Parathyroid adenoma (tissue), 2 donors: ENCODE results near the gene CACNG1.

ENCODE experiments used
- H2AFZ ChIP-seq: fragments of 300-600 bp; sonication (generic); one replicate; pipeline ENCODE4 v1.7.0; 2017; ENCODE audit warnings: antibody characterized with exemption, mild to moderate bottlenecking
- H3K27ac ChIP-seq: fragments of 300-600 bp; sonication (generic); one replicate; pipeline ENCODE4 v1.7.0; 2017
- H3K27me3 ChIP-seq: fragments of 300-600 bp; sonication (generic); one replicate; pipeline ENCODE4 v1.7.0; 2017; ENCODE audit warnings: low read length; ENCODE audit not compliant: control insufficient read depth, insufficient read depth
- H3K36me3 ChIP-seq: fragments of 300-600 bp; sonication (generic); one replicate; pipeline ENCODE4 v1.7.0; 2017; ENCODE audit warnings: low read length; ENCODE audit not compliant: control insufficient read depth, insufficient read depth
- H3K4me1 ChIP-seq: fragments of 300-600 bp; sonication (generic); one replicate; pipeline ENCODE4 v1.7.0; 2017; ENCODE audit warnings: control low read depth
- H3K4me2 ChIP-seq: fragments of 300-600 bp; sonication (generic); one replicate; pipeline ENCODE4 v1.7.0; 2017; ENCODE audit warnings: low read length
- H3K4me3 ChIP-seq: fragments of 300-600 bp; sonication (generic); one replicate; pipeline ENCODE4 v1.7.0; 2017; ENCODE audit warnings: low read depth, low read length
- H3K79me2 ChIP-seq: fragments of 300-600 bp; sonication (generic); one replicate; pipeline ENCODE4 v1.7.0; 2017; ENCODE audit warnings: control low read depth
- H3K9ac ChIP-seq: fragments of 300-600 bp; sonication (generic); one replicate; pipeline ENCODE4 v1.7.0; 2017; ENCODE audit warnings: mild to moderate bottlenecking
- H3K9me3 ChIP-seq: fragments of 300-600 bp; sonication (generic); one replicate; pipeline ENCODE4 v1.7.0; 2017; ENCODE audit warnings: low read length; ENCODE audit not compliant: control insufficient read depth
- CTCF ChIP-seq: fragments of 300-600 bp; sonication (generic); IDR thresholded peaks from one replicate; pipeline ENCODE4 v1.7.0; 2017; ENCODE audit warnings: antibody characterized with exemption, mild to moderate bottlenecking
- donor health status: primary hyperparathyroidism.

CACNG1 gene

DNA sequence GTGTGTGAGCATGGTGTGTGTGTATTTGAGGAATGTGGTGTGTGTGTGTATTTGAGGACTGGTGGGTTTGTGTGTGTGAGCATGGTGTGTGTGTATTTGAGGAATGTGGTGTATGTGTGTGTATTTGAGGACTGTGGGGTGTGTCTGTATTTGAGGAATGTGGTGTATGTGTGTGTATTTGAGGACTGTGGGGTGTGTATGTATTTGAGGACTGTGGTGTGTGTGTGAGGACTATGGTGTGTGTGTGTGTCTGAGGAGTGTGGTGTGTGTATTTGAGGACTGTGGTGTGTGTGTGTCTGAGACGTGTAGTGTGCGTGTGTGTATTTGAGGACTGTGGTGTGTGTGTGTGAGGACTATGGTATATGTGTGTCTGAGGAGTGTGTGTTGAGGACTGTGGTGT, 18.0 kb upstream of the CACNG1 start:
- TF ChIP-seq CTCF, result no peak
- H3K4me2 ChIP-seq, result no peak overlapping the region
- no peaks in the 10 kb centered on the region for H3K79me2 ChIP-seq
- H3K36me3 ChIP-seq, result no peaks in the 10 kb centered on the region
- H2AFZ ChIP-seq, result no peak overlapping the region
- no peak overlapping the region for H3K4me3 ChIP-seq
- no peaks in the 10 kb centered on the region for H3K27me3 ChIP-seq
- H3K27ac ChIP-seq, result no peak overlapping the region
- no peaks in the 10 kb centered on the region for H3K4me1 ChIP-seq
- H3K9me3 ChIP-seq, result no peaks in the 10 kb centered on the region
- H3K9ac ChIP-seq, result no peak overlapping the region

DNA sequence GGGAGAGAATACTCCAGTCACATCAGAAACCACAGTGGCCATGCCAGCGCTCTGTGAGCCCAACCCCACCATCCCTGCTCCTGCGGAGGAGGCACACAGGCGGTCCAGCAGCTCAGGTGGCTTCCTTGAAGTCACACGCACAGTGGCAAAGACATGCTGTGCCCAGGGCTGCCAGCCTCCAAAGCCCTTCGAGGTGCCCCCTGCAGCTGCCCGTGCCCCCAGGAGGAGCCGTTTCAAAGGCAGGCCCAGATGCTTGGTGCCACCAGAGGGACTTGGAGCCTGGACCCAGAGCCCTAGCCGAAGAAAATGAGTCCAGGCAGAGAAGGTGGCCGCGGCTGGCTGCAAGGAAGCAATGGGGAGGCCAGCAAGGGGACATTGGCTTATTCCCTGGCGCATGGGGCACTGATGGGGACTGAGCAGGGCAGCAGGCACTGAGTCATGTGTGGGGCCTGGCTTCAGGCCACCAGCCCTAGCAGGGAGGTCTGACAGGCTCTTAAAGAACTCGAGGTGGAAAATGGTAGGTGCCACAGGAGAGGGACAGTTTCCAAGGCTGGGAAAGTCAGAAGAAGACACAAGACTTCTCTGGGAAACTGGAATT, 17.2 kb upstream of the CACNG1 start:
- H3K4me1 ChIP-seq, result no peaks in the 10 kb centered on the region
- H3K27ac ChIP-seq, result no peak overlapping the region
- no peak overlapping the region for H3K4me3 ChIP-seq
- TF ChIP-seq CTCF, result no peak
- no peak overlapping the region for H3K9ac ChIP-seq
- no peak overlapping the region for H3K4me2 ChIP-seq
- H3K27me3 ChIP-seq, result no peaks in the 10 kb centered on the region
- H3K9me3 ChIP-seq, result no peaks in the 10 kb centered on the region
- no peak overlapping the region for H2AFZ ChIP-seq
- no peaks in the 10 kb centered on the region for H3K36me3 ChIP-seq
- no peaks in the 10 kb centered on the region for H3K79me2 ChIP-seq

DNA sequence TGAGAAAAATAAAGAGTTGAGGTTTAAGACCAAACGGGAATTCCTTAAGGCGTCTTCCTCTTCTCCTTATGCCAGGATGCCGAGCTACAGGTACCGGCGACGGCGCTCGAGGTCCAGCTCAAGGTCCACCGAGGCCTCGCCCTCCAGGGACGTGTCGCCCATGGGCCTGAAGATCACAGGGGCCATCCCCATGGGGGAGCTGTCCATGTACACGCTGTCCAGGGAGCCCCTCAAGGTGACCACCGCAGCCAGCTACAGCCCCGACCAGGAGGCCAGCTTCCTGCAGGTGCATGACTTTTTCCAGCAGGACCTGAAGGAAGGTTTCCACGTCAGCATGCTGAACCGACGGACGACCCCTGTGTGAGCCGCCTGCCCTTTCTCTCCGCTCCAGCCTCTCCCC, 13.7 kb upstream of the CACNG1 start:
- Histone ChIP-seq H3K4me2 (no peak overlapping the region), H3K9ac (no peak overlapping the region), H2AFZ (no peak overlapping the region), H3K4me1 (no peaks in the 10 kb centered on the region), H3K9me3 (no peaks in the 10 kb centered on the region), H3K27me3 (no peaks in the 10 kb centered on the region), H3K4me3 (no peak overlapping the region), H3K27ac (no peak overlapping the region), H3K79me2 (no peaks in the 10 kb centered on the region), H3K36me3 (no peaks in the 10 kb centered on the region)
- TF ChIP-seq CTCF, result no peak

GRCh38 chr17:67032382-67032781, 12.0 kb upstream of the CACNG1 start:
- no peaks in the 10 kb centered on the region for H3K27me3 ChIP-seq
- no peaks in the 10 kb centered on the region for H3K4me1 ChIP-seq
- no peaks in the 10 kb centered on the region for H3K9me3 ChIP-seq
- no peak overlapping the region for H3K4me3 ChIP-seq
- H3K79me2 ChIP-seq, result no peaks in the 10 kb centered on the region
- H2AFZ ChIP-seq, result no peak overlapping the region
- no peak overlapping the region for H3K9ac ChIP-seq
- no peak overlapping the region for H3K4me2 ChIP-seq
- no peak overlapping the region for H3K27ac ChIP-seq
- TF ChIP-seq CTCF, result no peak
- H3K36me3 ChIP-seq, result no peaks in the 10 kb centered on the region

- Histone ChIP-seq H3K79me2 (no peaks in the 10 kb centered on the region), H3K4me3 (no peak overlapping the region), H3K4me1 (no peaks in the 10 kb centered on the region), H3K9ac (no peak overlapping the region), H3K9me3 (no peaks in the 10 kb centered on the region), H3K4me2 (no peak overlapping the region), H3K36me3 (no peaks in the 10 kb centered on the region), H2AFZ (no peak overlapping the region), H3K27ac (no peak overlapping the region), H3K27me3 (no peaks in the 10 kb centered on the region)
- TF ChIP-seq CTCF, result no peak
Measured at GRCh38 chr17:67032985-67033384, 11.4 kb upstream of the CACNG1 start.
